Activated CD4-positive, alpha-beta T cell treated with anti-CD3 and anti-CD28 coated beads, Interleukin-2, Interleukin-6, amounts not matched to agents 100 ng/mL and 50 ng/mL, durations not matched to agents 16 hours and 8 hours (primary cell): ENCODE data around the gene STK17B.

ENCODE experiments used
- DNase-seq: peaks from one replicate; pipeline ENCODE4 v3.0.0-alpha.2; 2020

The STK17B gene

GRCh38 chr2:196183528-196184231 lies 12.3 kb upstream of the STK17B start:
- peak; percentile 58 for DNase-seq

DNA sequence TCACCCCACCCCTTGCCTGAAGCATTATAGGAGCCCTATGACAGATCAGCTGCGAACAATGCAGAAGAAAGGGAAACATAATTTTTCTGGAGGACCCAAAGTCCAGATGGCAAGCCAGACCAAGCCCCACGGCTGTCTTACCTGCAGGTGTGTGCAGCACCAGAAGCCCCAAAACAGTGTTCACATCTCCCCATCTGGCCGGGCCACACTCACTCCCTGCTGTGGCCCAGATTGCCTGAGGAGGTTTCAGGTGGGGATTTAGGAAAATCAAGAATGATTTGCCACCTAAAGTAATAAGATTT lies 11.7 kb upstream of the STK17B start:
- DNase-seq = no peak

- peak; percentile 54 for DNase-seq
These were observed 11.2 kb upstream of the STK17B start for GRCh38 chr2:196182439-196183171.

GRCh38 chr2:196181484-196181883 lies 10.1 kb upstream of the STK17B start:
- DNase-seq = no peak

DNA sequence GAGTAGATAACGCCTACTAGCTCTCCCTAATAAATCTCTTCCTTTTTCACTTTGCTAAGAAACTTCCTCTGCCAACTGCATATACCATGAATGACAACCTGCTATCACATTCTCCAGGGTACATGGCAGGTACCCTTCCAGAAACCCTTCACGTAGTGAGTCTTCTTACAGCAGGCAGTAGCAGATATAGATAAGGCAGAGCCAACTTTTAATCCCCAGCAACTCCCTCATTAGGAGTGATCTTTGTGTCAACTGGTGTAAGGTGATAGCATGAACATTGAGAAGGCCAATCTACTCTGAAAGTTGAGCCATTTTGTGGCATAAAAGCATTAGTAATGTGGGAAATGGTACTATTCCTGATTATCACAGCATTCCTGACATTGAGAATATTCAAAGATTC lies 5.7 kb upstream of the STK17B start:
- no peak for DNase-seq

DNA sequence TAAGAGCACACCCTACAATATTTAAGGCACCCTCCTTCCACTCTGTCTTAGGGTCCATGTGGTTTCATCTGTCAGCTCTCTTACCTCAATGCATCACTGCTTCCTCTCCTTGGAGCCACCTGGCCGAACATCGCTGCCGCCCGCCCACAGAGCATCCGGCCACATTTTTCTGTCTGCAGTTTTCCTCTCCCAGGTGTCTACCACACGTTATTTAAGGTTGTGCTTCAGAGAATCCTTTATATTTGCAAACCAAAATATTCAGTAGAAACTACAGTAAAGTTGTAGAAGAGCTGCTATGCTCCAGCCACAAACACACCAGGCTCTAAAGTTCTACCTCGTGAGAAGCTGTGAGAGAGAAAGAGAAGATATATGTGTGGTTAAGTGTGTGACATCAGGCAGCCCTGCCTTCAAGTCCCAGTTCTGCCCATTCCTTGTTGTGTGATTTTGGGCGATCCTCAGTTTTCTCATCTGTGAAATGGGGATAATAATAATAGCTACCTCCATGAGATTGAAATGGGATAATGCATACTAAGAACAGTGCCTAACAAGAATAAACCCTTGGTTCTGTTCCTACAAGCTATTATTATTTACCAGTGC lies 4.9 kb upstream of the STK17B start:
- DNase-seq = peak; percentile 88

DNA sequence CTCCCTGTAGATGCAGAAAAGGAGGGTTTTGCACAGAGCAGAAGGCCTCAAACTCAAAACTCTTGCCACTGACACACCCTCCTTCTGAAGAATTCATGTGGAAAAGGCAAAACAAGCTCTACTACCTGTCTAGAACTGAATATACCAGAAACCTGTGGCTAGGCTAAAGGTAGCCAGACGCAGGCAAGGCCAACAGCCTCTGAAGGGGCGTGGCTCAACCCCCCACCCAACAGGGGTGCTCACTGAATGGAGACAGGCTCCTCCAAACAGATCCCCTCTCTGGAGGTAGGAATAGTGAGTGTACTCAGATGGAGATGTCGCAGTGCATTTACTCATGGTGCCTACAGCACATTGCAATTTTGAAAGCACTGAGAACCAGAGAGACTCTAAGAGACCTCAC lies 3.0 kb upstream of the STK17B start:
- DNase-seq = no peak

GRCh38 chr2:196173505-196173904 lies 2.1 kb upstream of the STK17B start:
- DNase-seq = no peak

GRCh38 chr2:196172951-196173350 lies 1.6 kb upstream of the STK17B start:
- DNase-seq = no peak

DNA sequence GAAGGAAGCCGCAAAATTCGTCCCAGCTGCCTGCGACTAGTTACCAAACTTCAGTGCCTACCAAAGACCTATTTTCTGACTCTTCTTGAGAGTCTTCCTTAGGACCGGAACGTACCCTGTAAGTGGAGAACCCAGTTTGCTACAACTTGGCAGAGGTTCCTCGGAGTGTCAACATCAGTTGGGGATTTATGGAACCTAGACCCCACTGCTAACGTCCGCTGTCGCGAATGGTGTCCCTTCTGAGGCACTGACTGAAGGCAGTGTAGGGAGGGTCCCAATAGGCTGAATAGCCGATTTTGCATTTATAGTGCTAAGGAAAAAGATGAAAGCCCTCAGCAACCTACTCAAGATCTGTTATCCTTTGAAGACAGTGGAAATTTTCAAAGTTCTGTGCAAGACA lies 568 bp upstream of the STK17B start:
- DNase-seq = no peak

DNA sequence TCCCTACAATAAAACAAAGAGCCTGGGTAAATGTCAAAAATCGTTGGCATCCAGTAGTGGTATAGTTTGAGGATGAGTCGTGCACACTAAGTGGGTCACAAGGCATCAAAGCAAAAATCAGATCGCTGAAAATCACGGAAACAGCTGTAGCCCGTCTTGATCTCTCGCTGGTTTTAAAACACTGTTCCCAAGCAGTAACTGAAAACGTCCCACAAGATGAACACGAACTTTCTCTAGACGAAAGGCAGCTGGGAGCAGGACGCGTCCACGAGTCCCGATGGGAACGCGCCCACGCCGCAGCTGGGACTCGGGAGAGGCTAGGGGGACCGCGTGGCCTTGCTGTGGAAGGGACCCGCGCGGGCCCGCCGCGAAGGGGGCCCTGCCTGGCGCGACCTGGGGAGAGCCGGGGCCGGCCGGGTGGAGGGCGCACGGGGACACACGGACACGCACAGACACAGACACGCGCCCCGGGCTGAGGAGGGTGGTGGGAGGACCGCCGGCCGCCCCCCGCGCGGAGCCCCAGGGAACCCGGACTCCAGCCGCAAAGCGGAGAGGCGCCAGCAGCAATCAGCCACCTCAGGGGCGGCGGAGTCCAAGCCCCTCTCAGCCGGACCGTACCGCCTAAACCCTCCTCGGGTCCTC lies 651 bp downstream of the STK17B start:
- DNase-seq = peak; percentile 52

DNA sequence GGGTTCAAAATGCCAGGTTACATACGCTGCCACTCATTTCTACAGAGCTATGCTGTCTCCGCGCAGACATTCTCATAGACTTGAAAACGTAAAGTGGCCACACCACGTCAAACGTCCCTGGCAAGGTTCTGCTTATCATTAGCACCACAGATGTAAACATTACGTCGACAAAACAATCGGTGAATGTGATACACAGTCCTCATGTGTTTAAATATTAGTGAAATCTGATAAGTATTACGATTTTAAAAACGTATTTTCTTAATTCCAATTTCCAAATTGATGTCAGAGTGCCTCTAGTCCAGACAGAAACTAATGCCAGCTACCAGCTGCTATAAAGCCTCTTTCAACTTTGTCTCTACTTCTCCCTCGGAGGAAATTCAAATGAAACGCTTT lies 1.2 kb downstream of the STK17B start:
- peak; percentile 79 for DNase-seq

DNA sequence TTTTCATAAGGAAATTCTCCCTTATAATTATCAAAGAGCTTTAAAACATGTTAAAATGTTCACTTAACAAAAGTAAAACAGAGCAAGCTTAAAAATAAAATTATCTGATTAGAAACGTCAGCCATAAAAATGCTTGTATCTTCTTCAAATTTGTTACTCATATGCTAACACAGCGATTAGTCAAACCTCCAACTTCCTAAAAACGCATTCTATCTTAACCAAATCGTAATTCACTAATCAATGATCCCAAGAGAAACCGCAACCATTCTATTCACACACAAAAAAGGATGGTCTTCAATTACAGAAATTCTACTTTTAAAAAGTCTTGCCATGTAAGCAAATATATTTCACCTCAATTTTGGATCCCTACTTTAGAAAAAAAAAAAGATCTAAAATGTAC lies 1.9 kb downstream of the STK17B start:
- DNase-seq = no peak

GRCh38 chr2:196168181-196168580 lies 3.2 kb downstream of the STK17B start:
- DNase-seq = no peak

DNA sequence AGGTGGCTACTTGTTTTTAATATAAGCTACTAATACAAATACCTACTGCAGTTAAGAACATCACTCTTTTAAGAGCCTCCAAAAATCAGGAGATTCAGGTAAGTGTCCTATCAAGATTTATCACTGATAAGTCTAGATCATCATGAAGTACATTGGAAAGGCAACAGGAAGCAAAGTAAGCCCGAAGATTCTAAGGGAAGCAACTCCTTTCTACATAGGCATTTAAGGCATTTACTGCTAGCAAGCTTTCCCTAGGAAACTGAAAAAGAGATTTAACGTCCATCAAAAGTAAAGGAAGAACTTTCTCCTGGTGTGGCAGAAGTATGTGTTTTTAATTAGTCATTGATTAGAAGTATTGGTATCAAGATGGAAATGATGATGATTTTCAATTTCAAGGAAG lies 3.7 kb downstream of the STK17B start:
- DNase-seq = no peak

DNA sequence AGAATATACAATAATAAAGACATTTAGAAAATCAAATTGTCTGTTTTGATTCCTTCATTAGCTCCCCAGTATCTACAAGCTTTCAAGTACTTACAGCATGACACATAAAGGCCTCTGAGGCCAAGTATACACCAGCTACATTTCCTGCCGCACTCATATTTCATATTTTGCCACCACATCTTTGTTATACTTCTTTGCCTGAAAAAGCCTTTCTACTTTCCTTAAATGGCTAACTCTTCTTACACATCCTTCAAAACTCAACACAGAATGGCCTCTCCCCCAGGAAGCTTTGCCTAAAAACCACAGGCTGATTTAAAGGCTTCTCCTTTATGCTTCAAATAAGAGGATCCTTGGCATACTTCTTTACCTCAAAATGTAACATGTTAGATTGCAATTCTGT lies 4.5 kb downstream of the STK17B start:
- peak; percentile 67 for DNase-seq

- no peak for DNase-seq
These were observed 6.4 kb downstream of the STK17B start for GRCh38 chr2:196165016-196165415.

DNA sequence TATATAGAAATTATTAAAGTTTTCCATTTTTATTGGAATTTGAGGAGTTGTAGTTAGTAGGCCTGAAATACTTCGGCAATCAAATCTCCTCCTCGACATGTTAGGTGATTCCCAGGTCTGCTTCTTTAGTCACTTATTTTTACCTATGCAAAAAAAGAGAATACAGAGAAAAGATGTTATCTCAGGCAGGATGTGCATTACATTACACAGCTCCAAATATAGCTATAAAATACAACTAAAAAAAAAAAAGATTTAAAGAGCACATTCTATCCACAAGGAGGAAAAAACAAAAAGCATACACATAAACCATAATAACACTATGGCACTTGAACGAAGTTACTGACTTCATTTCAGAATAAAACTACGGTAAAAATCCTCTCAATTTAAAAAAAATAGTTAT lies 8.1 kb downstream of the STK17B start:
- DNase-seq = no peak

DNA sequence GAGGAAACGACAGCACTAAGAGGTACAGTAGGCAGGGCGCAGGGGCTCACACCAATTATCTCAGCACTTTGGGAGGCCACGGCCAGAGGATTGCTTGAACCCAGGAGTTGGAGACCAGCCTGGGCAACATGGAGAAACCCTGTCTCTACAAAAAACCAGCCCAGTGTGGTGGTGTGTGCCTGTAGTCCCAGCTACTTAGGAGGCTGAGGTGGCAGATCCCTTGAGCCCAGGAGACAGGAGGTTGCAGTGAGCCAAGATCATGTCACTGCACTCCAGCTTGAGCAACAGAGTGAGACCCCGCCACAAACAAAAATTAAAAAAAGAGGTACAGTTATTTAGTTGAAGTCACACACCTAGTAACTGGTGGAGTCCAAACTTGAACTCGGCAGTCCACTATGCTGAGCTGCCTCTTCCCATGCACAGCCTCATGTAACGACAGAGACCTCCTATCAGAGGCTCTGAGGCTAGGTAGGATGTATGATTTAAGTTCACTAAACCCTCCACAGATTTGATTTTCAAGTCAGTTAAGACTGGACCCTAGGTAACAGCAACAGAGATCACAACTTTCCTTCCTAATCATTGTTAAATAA lies 8.7 kb downstream of the STK17B start:
- peak; percentile 49 for DNase-seq

DNA sequence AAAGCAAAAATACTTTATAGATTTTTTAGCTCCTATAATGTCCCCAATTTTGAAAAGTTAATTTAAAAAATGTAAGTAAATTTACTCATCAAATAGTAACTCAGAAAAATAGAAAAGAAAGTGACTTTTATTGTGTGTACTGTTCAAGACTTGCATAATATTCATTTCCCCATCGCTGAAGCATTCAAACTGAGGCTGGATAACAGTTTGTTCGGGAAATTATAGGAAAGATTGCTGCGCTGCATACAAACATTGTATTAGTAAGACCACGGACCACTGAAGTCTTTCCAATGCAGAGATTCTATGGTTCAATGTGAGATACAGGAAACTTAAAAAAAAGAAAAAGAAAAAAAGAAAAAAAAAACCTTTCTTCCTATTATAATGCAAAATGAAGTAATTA lies 10.4 kb downstream of the STK17B start:
- DNase-seq = no peak

- DNase-seq = peak; percentile 91
These were observed 11.3 kb downstream of the STK17B start for GRCh38 chr2:196160101-196160500.

GRCh38 chr2:196159221-196159892 lies 12.0 kb downstream of the STK17B start:
- DNase-seq = peak; percentile 54

DNA sequence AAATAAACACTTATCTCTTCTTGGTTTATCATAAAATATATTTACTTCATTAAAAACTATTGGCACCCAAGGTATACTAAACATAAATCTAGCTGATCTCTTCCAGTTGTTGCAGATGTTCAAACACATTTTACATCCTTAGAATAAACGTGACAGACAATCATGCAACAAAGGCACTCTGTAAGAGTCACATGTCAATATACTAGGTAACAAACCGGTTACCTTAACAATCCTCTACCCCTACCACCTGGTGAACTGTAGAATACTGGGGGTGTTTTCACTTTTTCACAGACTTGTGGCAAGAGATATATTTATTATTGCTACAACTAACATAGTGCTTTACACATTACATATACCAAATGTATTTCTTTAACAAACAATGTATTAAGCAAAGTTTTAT lies 15.8 kb downstream of the STK17B start:
- DNase-seq = no peak
